T-helper 2 cell treated with Interferon-gamma antibody and Interleukin-4, amounts not matched to agents 5 μg/mL and 100 μg/mL, for 36 hours (primary cell): ENCODE results near the gene PDGFC.
"Not testable (repeated sequence)": the region's sequence is repeated elsewhere in the genome, so short reads cannot be mapped to it uniquely, and the experiment has no call there.

Experiments used
- DNase-seq: peaks from one replicate; pipeline ENCODE4 v3.0.0; 2021; ENCODE audit warnings: low spot score
- H3K27ac Mint-ChIP-seq: one replicate; pipeline ENCODE4 v1.8.0; 2021; ENCODE audit warnings: mild to moderate bottlenecking, mixed read lengths
- H3K27me3 Mint-ChIP-seq: one replicate; pipeline ENCODE4 v1.8.0; 2021; ENCODE audit warnings: low read depth, mixed read lengths
- H3K36me3 Mint-ChIP-seq: one replicate; pipeline ENCODE4 v1.8.0; 2021; ENCODE audit warnings: low read depth, mixed read lengths
- H3K4me1 Mint-ChIP-seq: one replicate; pipeline ENCODE4 v1.8.0; 2021; ENCODE audit warnings: low read depth, mixed read lengths
- H3K4me3 Mint-ChIP-seq: one replicate; pipeline ENCODE4 v1.8.0; 2022; ENCODE audit warnings: mild to moderate bottlenecking, moderate library complexity, mixed read lengths
- H3K9me3 Mint-ChIP-seq: one replicate; pipeline ENCODE4 v1.8.0; 2021; ENCODE audit warnings: mixed read lengths

Gene PDGFC

DNA sequence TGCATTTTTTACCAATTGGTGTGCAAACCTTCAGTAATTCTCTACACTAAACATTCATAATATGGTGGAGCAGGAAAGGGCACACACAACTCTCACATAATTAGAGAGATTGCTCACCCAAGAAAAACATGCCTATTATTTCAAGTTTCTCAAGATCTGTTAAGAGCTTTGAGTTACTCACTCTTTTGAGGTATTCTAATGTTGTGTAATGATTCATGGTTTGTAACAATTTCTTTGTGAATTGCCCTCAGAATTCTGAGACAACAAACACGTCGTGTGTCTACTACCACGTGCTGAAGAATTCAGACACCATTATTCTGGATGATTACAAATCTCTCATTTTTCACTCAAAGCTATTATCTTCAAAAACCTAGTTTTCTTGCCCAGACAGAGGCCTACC lies 82.8 kb downstream of the PDGFC start:
- H3K9me3 Mint-ChIP-seq, result no peaks in the 10 kb centered on the region
- no peak overlapping the region for H3K4me3 Mint-ChIP-seq
- DNase-seq, result no peak
- no peak overlapping the region for H3K27ac Mint-ChIP-seq
- no peaks in the 10 kb centered on the region for H3K27me3 Mint-ChIP-seq
- no peaks in the 10 kb centered on the region for H3K36me3 Mint-ChIP-seq
- no peaks in the 10 kb centered on the region for H3K4me1 Mint-ChIP-seq

GRCh38 chr4:156886481-156886880 lies 85.1 kb downstream of the PDGFC start:
- Mint-ChIP-seq H3K4me1 (no peaks in the 10 kb centered on the region), H3K27me3 (no peaks in the 10 kb centered on the region), H3K9me3 (no peaks in the 10 kb centered on the region), H3K4me3 (no peak overlapping the region), H3K27ac (no peak overlapping the region), H3K36me3 (no peaks in the 10 kb centered on the region)
- DNase-seq, result no peak

DNA sequence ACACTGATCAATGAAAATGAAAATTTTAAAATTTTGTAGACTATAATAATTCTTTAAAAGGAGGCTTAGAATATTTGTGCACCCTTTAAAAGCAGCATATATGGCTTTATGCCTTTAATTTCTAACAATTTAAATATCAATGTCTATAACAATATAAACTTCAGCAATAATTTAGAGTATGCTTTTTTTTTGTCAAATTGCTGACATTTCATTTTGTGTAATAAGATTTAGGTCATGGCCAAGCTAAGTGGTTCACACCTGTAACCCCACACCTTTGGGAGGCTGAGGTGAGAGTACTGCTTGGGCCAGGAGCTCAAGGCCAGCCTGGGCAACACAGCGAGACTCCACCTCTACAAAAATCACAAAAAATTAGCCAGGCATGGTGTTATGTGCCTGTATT lies 86.2 kb downstream of the PDGFC start:
- Mint-ChIP-seq H3K4me1 (no peaks in the 10 kb centered on the region), H3K36me3 (no peaks in the 10 kb centered on the region), H3K27ac (no peak overlapping the region), H3K27me3 (no peaks in the 10 kb centered on the region), H3K4me3 (no peak overlapping the region), H3K9me3 (no peaks in the 10 kb centered on the region)
- no peak for DNase-seq

- DNase-seq, result no peak
- Mint-ChIP-seq H3K27me3 (no peaks in the 10 kb centered on the region), H3K27ac (no peak overlapping the region), H3K9me3 (no peaks in the 10 kb centered on the region), H3K36me3 (no peaks in the 10 kb centered on the region), H3K4me3 (no peak overlapping the region), H3K4me1 (no peaks in the 10 kb centered on the region)
These were observed 87.4 kb downstream of the PDGFC start for GRCh38 chr4:156884183-156884582.

DNA sequence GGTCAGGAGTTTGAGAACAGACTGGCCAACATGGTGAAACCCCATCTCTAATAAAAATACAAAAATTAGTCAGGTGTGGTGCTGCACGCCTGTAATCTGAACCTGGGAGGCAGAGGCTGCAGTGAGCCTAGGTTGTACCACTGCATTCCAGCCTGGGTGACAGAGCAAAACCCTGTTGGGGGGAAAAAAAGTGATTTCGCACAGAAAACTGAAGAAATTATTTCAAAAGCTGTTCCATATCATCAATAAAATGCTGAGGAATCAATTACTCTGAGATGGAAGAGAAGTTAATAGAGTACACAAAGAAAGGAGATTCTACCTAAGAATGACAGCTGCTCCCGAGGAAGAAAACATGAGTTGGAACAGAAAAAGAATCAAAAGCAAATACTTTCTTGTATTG lies 95.9 kb downstream of the PDGFC start:
- H3K27me3 Mint-ChIP-seq, result no peaks in the 10 kb centered on the region
- no peak overlapping the region for H3K4me3 Mint-ChIP-seq
- no peaks in the 10 kb centered on the region for H3K36me3 Mint-ChIP-seq
- no peak for DNase-seq
- no peaks in the 10 kb centered on the region for H3K9me3 Mint-ChIP-seq
- no peaks in the 10 kb centered on the region for H3K4me1 Mint-ChIP-seq
- no peak overlapping the region for H3K27ac Mint-ChIP-seq

- H3K9me3 Mint-ChIP-seq, result no peaks in the 10 kb centered on the region
- no peak for DNase-seq
These were observed 96.5 kb downstream of the PDGFC start for GRCh38 chr4:156875055-156875454.

DNA sequence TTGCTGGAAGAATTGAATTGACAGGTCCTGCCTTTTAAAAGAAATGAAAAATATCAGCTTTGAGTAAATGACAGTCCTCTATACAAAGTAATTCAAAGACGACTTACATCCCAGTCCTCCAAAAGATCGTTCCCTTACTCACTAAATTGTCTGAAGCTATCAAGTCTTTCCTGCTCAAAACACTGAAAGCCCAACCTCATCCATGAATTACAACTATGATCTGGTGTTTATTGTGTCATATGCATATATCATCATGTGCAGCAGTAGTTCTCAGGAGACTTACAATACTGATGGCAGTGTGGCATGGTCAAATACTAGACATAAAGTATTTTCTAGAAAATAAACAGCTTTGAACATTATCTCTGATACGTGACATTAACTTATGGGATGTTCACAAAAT lies 97.8 kb downstream of the PDGFC start:
- H3K27ac Mint-ChIP-seq, result no peak overlapping the region
- no peaks in the 10 kb centered on the region for H3K4me1 Mint-ChIP-seq
- no peaks in the 10 kb centered on the region for H3K27me3 Mint-ChIP-seq
- H3K9me3 Mint-ChIP-seq, result no peaks in the 10 kb centered on the region
- no peaks in the 10 kb centered on the region for H3K36me3 Mint-ChIP-seq
- no peak for DNase-seq
- H3K4me3 Mint-ChIP-seq, result no peak overlapping the region

More at GRCh38 chr4:156875055-156875454, 96.5 kb downstream of the PDGFC start:
- Mint-ChIP-seq H3K36me3 (no peaks in the 10 kb centered on the region), H3K4me3 (no peak overlapping the region), H3K27me3 (no peaks in the 10 kb centered on the region), H3K4me1 (no peaks in the 10 kb centered on the region), H3K27ac (no peak overlapping the region)

GRCh38 chr4:156870861-156871260 lies 100.7 kb downstream of the PDGFC start:
- Mint-ChIP-seq H3K9me3 (no peaks in the 10 kb centered on the region), H3K27me3 (no peaks in the 10 kb centered on the region), H3K4me3 (no peak overlapping the region), H3K27ac (no peak overlapping the region), H3K36me3 (no peaks in the 10 kb centered on the region), H3K4me1 (no peaks in the 10 kb centered on the region)
- no peak for DNase-seq

DNA sequence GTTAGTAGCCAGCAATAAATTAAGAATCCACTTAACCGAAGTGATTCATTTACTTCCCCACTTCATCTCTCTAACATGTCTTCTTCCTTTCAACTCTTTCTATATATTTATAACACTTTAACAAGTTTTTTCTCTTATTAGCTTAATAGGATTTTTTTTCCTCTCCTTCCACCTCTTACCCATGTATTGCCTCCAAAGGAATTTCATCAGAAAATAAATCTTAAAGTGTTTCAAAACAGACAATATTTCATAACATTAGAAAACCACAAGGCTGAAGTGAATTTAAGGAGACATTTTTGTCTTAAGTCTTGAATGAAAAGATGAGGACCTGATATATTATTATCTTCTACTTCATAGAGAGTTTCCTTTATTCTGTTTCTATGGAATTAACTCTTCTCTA lies 101.5 kb downstream of the PDGFC start:
- H3K27me3 Mint-ChIP-seq, result no peaks in the 10 kb centered on the region
- no peak overlapping the region for H3K4me3 Mint-ChIP-seq
- DNase-seq, result no peak
- no peaks in the 10 kb centered on the region for H3K4me1 Mint-ChIP-seq
- no peaks in the 10 kb centered on the region for H3K9me3 Mint-ChIP-seq
- no peaks in the 10 kb centered on the region for H3K36me3 Mint-ChIP-seq
- H3K27ac Mint-ChIP-seq, result no peak overlapping the region

DNA sequence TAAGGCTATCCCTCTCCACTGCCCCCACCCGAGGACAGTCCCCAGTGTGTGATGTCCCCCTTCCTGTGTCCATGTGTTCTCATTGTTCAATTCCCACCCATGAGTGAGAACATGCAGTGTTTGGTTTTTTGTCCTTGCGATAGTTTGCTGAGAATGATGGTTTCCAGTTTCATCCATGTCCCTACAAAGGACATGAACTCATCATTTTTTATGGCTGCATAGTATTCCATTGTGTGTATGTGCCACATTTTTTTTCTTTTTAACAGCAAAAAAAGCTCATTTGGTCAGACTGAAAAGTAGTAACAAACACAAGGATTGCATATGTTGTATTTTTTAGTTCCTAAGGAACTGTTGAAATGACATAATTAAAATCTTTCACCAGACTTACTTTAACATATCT lies 105.5 kb downstream of the PDGFC start:
- H3K9me3 Mint-ChIP-seq, H3K27me3 Mint-ChIP-seq, DNase-seq, H3K27ac Mint-ChIP-seq, H3K36me3 Mint-ChIP-seq, H3K4me1 Mint-ChIP-seq, H3K4me3 Mint-ChIP-seq: not testable (repeated sequence)

- Mint-ChIP-seq H3K9me3 (no peaks in the 10 kb centered on the region), H3K4me1 (no peaks in the 10 kb centered on the region), H3K36me3 (no peaks in the 10 kb centered on the region), H3K4me3 (no peak overlapping the region), H3K27me3 (no peaks in the 10 kb centered on the region), H3K27ac (no peak overlapping the region)
- DNase-seq, result no peak
These were observed 106.1 kb downstream of the PDGFC start for GRCh38 chr4:156865451-156865850.

- no peak for DNase-seq
- no peak overlapping the region for H3K4me3 Mint-ChIP-seq
- no peaks in the 10 kb centered on the region for H3K4me1 Mint-ChIP-seq
- no peak overlapping the region for H3K27ac Mint-ChIP-seq
- no peaks in the 10 kb centered on the region for H3K27me3 Mint-ChIP-seq
- H3K36me3 Mint-ChIP-seq, result no peaks in the 10 kb centered on the region
- no peaks in the 10 kb centered on the region for H3K9me3 Mint-ChIP-seq
These were observed 113.5 kb downstream of the PDGFC start for GRCh38 chr4:156858071-156858470.

DNA sequence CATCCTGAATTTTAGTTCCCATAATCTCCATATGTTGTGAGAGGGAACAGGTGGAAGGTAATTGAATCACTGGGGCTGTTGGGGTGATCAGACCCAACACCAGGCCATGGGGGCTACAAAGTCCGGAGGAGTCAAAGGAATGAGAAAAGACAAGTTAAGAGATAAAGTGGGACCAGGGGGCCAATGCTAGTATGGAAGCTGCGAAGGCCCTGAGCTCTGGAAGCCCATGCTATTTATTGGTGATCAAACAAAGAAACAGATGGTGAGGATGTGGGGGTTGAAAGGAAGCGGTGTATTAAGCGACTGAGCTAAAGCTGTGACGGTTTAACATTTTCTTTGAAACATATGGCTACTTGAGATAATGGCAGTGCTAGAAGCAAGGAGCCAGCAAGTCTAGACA lies 132.8 kb downstream of the PDGFC start:
- Mint-ChIP-seq H3K4me3 (no peak overlapping the region), H3K9me3 (peaks cover 21% of the 10 kb centered on the region), H3K4me1 (no peaks in the 10 kb centered on the region), H3K27me3 (no peaks in the 10 kb centered on the region), H3K36me3 (no peaks in the 10 kb centered on the region), H3K27ac (no peak overlapping the region)
- no peak for DNase-seq

DNA sequence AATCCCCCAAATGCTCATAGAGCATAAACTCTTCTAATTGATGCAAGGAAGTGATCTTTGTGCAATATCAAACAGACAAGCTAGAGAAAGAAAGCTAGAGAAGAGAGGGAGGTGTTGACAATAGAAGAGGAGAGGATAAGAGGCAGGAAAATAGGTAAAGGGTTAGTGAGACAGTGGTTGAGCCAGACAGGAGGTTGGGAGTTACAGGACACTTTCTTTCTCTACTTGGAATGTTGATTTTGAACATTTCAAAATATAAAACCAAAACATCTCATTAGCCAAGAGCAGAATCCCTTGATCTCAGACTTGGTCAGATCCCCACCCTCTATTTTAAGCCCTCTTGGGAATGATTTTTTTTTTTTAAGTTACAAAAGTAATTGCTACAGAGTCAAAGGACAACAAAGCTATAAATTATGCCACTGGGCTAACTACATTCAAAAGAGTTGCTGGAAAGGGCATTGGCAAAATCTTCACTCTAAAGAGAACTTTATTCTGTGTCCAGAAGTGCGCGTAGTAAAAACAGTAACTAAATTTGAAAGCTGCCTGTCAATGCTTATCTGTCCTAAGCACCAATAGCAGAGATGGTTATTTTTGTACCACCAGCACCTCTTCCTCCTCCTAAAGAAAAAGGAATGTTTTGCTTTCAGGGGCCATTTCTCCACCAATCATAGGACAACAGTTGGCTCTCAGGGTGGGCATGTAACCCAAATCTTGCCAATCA lies 133.8 kb downstream of the PDGFC start:
- no peak for DNase-seq
- H3K9me3 Mint-ChIP-seq, result peaks cover 19% of the 10 kb centered on the region
- H3K27me3 Mint-ChIP-seq, result no peaks in the 10 kb centered on the region
- H3K4me3 Mint-ChIP-seq, result no peak overlapping the region
- H3K27ac Mint-ChIP-seq, result no peak overlapping the region
- H3K36me3 Mint-ChIP-seq, result no peaks in the 10 kb centered on the region
- no peaks in the 10 kb centered on the region for H3K4me1 Mint-ChIP-seq

- H3K9me3 Mint-ChIP-seq, result no peaks in the 10 kb centered on the region
- no peak overlapping the region for H3K4me3 Mint-ChIP-seq
These were observed 138.7 kb downstream of the PDGFC start for GRCh38 chr4:156832886-156833285.

More at GRCh38 chr4:156832886-156833285, 138.7 kb downstream of the PDGFC start:
- Mint-ChIP-seq H3K27ac (no peak overlapping the region), H3K36me3 (no peaks in the 10 kb centered on the region), H3K4me1 (no peaks in the 10 kb centered on the region), H3K27me3 (no peaks in the 10 kb centered on the region)
- DNase-seq, result no peak
